Activated CD4-positive, alpha-beta T cell treated with anti-CD3 and anti-CD28 coated beads for 36 hours (primary cell): Measurements from ENCODE around the gene POLD1. TPM values are rescaled to one million over a fixed set of nuclear protein-coding genes. Genes with fewer than 3 reads are reported as not detected.

Experiments used
- ATAC-seq: fragments of 200-7000 bp; cut with Tn5 transposase; one replicate; pipeline ENCODE4 v1.10.0; 2021; ENCODE audit warnings: mild to moderate bottlenecking, moderate library complexity
- CTCF ChIA-PET: fragments of 350-600 bp; sonication (Branson Sonifier 250); formaldehyde crosslinking; loops from one replicate; lab custom pipeline; 2021; ENCODE audit warnings: antibody characterized with exemption; lab: Charles Lee
- POLR2A ChIA-PET: fragments of 350-600 bp; sonication (Branson Sonifier 250); formaldehyde crosslinking; loops from one replicate; lab custom pipeline; 2021; ENCODE audit warnings: antibody characterized with exemption, inconsistent platforms; lab: Charles Lee
- DNase-seq: peaks from one replicate; pipeline ENCODE4 v3.0.0-alpha.2; 2020
- H3K27ac Mint-ChIP-seq: one replicate; pipeline ENCODE4 v1.8.0; 2021; ENCODE audit warnings: mixed read lengths
- H3K27me3 Mint-ChIP-seq: one replicate; pipeline ENCODE4 v1.8.0; 2021; ENCODE audit warnings: mixed read lengths
- H3K36me3 Mint-ChIP-seq: one replicate; pipeline ENCODE4 v1.8.0; 2021; ENCODE audit warnings: low read depth, mixed read lengths
- H3K4me1 Mint-ChIP-seq: one replicate; pipeline ENCODE4 v1.8.0; 2021; ENCODE audit warnings: mixed read lengths
- H3K4me3 Mint-ChIP-seq: one replicate; pipeline ENCODE4 v1.8.0; 2021; ENCODE audit warnings: mild to moderate bottlenecking, moderate library complexity, mixed read lengths
- H3K9me3 Mint-ChIP-seq: one replicate; pipeline ENCODE4 v1.8.0; 2021; ENCODE audit warnings: low read depth, mixed read lengths
- intact Hi-C, 2 experiments: fragments of 100-400 bp; cut with DNase I in 1 of 2; cut with micrococcal nuclease in 1 of 2; formaldehyde crosslinking; loops; one replicate each; pipeline versions ENCODE4 v1.14.2 to v1.15.1; 2022 to 2024; cut with DNase I, micrococcal nuclease
- total RNA-seq, 2 experiments: library from RNA; stranded (reverse); gene quantifications; one replicate each; pipeline ENCODE4 v1.2.3, GENCODE V29; 2021

Gene POLD1
- total RNA-seq, 2 experiments from 2014 or later: 220 to 227 TPM

DNA sequence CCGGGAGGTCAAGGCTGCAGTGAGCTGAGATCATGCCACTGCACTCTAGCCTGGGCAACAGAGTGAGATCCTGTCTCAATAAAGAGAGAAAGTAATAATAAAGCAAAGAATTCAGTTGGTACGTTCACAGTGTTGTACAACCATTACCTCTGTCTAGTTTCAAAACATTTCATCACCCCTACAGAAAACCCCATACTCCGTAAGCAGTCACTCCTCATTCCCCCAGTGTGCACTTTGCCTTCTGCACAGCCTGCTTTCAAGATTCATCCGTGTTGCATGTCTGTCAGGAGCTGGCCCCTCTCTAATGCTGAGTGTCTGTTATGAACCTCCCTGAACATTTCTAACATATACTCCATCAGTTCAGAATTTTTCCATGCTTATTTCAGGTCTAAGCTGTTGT is 9.4 kb downstream of the POLD1 start:
- DNase-seq (no peak), ATAC-seq (no peak)
- H3K4me1 Mint-ChIP-seq: no peaks in the 10 kb centered on the region
- peaks cover 36% of the 10 kb centered on the region for H3K36me3 Mint-ChIP-seq
- ChIA-PET CTCF (no interaction called here), POLR2A (no interaction called here)
- H3K4me3 Mint-ChIP-seq: no peak overlapping the region
- no peaks in the 10 kb centered on the region for H3K27me3 Mint-ChIP-seq
- intact Hi-C loops: no loop called here
- H3K9me3 Mint-ChIP-seq: no peaks in the 10 kb centered on the region
- no peak overlapping the region for H3K27ac Mint-ChIP-seq

DNA sequence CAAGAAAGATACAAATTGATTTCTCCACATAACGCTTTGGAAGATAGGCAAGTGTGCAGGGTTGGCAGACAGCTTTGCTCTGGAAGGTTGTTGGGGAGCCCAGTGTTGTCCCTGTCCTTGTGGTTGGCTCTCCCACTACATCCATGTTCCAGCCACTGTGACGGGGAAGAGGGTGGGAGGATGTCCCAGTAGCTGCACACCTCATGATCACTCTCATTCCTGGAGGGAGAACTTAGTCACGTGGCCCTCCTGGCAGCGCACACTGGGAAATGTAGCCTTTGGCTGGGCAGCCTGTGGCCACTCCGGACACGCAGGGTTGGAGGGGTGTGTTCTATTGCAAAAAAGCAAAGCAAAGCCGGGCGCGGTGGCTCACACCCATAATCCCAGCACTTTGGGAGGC is 9.9 kb downstream of the POLD1 start:
- intact Hi-C loops: no loop called here
- no peak overlapping the region for H3K4me3 Mint-ChIP-seq
- POLR2A ChIA-PET: no interaction called here
- no peaks in the 10 kb centered on the region for H3K4me1 Mint-ChIP-seq
- DNase-seq (no peak), ATAC-seq (no peak)
- H3K9me3 Mint-ChIP-seq: no peaks in the 10 kb centered on the region
- no peak overlapping the region for H3K27ac Mint-ChIP-seq
- CTCF ChIA-PET: no interaction called here
- peaks cover 39% of the 10 kb centered on the region for H3K36me3 Mint-ChIP-seq
- no peaks in the 10 kb centered on the region for H3K27me3 Mint-ChIP-seq

DNA sequence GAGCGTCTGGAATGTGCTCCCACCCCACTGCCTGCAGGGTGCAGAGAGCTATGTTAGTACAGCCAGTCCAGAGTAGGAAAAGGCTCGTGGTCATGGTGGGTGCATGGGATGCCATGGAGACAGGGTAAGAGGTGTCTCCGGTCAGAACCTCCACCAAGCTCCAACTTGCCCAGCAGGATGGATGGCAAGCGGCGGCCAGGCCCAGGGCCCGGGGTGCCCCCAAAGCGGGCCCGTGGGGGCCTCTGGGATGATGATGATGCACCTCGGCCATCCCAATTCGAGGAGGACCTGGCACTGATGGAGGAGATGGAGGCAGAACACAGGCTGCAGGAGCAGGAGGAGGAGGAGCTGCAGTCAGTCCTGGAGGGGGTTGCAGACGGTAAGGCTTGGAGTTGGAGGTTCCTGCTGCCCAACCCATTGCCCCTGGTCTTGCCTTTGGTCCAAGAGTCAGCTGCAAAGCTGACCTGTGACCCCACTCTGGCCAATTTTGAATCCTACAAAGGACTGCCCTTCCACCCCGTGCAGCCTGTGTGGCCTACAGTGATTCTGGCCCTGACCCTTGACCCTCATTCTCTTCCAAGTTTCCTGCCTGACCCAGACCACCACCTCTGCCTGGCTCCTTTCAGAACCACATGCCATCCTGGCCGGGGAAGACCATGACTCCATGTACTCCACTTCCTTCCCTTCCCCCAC is 14.7 kb downstream of the POLD1 start:
- no peak overlapping the region for H3K4me3 Mint-ChIP-seq
- no peaks in the 10 kb centered on the region for H3K27me3 Mint-ChIP-seq
- DNase-seq (no peak), ATAC-seq (no peak)
- no peaks in the 10 kb centered on the region for H3K4me1 Mint-ChIP-seq
- intact Hi-C loops: no loop called here
- H3K36me3 Mint-ChIP-seq: peaks cover 34% of the 10 kb centered on the region
- ChIA-PET POLR2A (no interaction called here), CTCF (interaction anchor here (0.9 to 1.4 kb wide), 2 partner anchors 30 to 157 kb away, joined by 3 to 5 read pairs; no protein-coding TSS in a partner anchor)
- no peak overlapping the region for H3K27ac Mint-ChIP-seq
- H3K9me3 Mint-ChIP-seq: no peaks in the 10 kb centered on the region

- CTCF ChIA-PET: interaction anchor here (0.9 kb wide), 2 partner anchors 42 to 157 kb away, joined by 3 to 5 read pairs; no protein-coding TSS in a partner anchor
- H3K27ac Mint-ChIP-seq: no peak overlapping the region
- H3K4me3 Mint-ChIP-seq: no peak overlapping the region
- H3K9me3 Mint-ChIP-seq: no peaks in the 10 kb centered on the region
- POLR2A ChIA-PET: no interaction called here
- ATAC-seq: no peak
- intact Hi-C loops: no loop called here
- no peaks in the 10 kb centered on the region for H3K4me1 Mint-ChIP-seq
- H3K36me3 Mint-ChIP-seq: peaks cover 32% of the 10 kb centered on the region
- H3K27me3 Mint-ChIP-seq: no peaks in the 10 kb centered on the region
- no peak for DNase-seq
Measured at GRCh38 chr19:50399368-50399745, 15.2 kb downstream of the POLD1 start.

DNA sequence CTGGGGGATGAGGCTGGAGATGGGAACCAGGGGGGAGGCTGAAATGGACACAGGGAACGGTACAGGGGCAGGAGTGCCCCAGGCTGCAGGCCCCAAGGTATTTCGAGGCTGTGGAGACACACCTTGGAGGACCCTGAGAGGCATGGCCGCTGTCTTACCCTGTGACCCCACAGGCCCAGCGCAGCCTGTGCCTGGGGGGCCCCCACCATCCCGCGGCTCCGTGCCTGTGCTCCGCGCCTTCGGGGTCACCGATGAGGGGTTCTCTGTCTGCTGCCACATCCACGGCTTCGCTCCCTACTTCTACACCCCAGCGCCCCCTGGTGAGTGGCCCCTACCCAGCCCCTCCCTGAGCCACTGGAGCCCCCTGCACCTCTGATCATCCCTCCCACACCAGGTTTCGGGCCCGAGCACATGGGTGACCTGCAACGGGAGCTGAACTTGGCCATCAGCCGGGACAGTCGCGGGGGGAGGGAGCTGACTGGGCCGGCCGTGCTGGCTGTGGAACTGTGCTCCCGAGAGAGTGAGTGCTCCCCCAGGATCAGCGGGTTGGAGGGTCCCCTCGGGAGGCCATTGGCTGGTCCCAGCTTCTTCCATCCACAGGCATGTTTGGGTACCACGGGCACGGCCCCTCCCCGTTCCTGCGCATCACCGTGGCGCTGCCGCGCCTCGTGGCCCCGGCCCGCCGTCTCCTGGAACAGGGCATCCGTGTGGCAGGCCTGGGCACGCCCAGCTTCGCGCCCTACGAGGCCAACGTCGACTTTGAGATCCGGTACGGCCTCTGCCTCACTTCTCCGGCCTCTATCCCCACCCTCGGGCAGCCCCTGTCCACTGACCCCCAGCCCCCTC is 17.7 kb downstream of the POLD1 start:
- Mint-ChIP-seq H3K27me3 (no peaks in the 10 kb centered on the region), H3K4me1 (no peaks in the 10 kb centered on the region), H3K9me3 (no peaks in the 10 kb centered on the region), H3K27ac (no peak overlapping the region), H3K36me3 (peaks cover 39% of the 10 kb centered on the region), H3K4me3 (no peak overlapping the region)
- DNase-seq (no peak), ATAC-seq (no peak)
- ChIA-PET POLR2A (no interaction called here), CTCF (no interaction called here)
- intact Hi-C loops: no loop called here

DNA sequence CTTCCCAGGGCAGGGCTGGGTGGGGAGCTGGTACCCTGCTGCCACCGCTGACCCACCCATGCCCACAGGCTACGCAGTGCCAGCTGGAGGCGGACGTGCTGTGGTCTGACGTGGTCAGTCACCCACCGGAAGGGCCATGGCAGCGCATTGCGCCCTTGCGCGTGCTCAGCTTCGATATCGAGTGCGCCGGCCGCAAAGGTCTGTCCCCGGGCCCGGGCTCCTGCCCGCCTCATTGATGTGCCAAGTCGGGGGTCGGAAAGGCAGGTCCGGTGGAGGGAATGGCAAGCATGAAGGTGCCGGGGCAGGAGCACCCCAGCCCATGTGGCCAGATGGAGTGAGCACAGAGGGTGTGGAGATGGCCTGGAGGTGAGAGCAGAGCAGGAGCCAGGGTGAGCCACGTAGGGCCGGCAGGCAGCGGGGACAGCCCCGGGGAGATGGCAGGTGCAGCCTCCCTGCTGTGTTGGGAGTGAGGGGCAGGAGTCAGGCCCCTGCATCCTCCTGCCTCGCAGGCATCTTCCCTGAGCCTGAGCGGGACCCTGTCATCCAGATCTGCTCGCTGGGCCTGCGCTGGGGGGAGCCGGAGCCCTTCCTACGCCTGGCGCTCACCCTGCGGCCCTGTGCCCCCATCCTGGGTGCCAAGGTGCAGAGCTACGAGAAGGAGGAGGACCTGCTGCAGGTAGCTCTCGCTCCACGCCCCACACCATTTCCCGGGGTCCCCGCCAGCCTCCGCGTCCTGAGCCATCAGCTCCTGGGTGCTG is 18.6 kb downstream of the POLD1 start:
- POLR2A ChIA-PET: no interaction called here
- Mint-ChIP-seq H3K27me3 (no peaks in the 10 kb centered on the region), H3K36me3 (peaks cover 40% of the 10 kb centered on the region), H3K4me1 (no peaks in the 10 kb centered on the region), H3K27ac (no peak overlapping the region), H3K9me3 (no peaks in the 10 kb centered on the region), H3K4me3 (no peak overlapping the region)
- CTCF ChIA-PET: no interaction called here
- ATAC-seq: no peak
- DNase-seq: no peak
- intact Hi-C loops: no loop called here

GRCh38 chr19:50406156-50406820 is 22.1 kb downstream of the POLD1 start:
- Mint-ChIP-seq H3K4me1 (no peaks in the 10 kb centered on the region), H3K9me3 (no peaks in the 10 kb centered on the region), H3K36me3 (peaks cover 40% of the 10 kb centered on the region), H3K27me3 (no peaks in the 10 kb centered on the region), H3K4me3 (no peak overlapping the region), H3K27ac (no peak overlapping the region)
- ChIA-PET CTCF (no interaction called here), POLR2A (no interaction called here)
- intact Hi-C loops: no loop called here
- ATAC-seq: no peak
- DNase-seq: no peak

DNA sequence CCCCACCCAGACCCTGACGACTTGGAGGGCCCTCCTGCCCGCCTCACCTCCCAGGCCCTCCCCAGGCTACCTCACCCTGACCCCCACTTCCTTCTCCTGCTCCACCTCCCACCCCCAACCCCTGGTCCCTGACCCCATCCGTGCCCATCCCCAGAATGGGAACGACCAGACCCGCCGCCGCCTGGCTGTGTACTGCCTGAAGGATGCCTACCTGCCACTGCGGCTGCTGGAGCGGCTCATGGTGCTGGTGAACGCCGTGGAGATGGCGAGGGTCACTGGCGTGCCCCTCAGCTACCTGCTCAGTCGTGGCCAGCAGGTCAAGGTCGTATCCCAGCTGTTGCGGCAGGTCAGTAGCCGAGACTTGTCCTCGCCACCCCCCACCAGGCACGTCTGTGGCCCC is 22.7 kb downstream of the POLD1 start:
- ATAC-seq (no peak), DNase-seq (no peak)
- ChIA-PET CTCF (no interaction called here), POLR2A (no interaction called here)
- Mint-ChIP-seq H3K27ac (no peak overlapping the region), H3K4me3 (no peak overlapping the region), H3K36me3 (peaks cover 42% of the 10 kb centered on the region), H3K4me1 (no peaks in the 10 kb centered on the region), H3K9me3 (no peaks in the 10 kb centered on the region), H3K27me3 (no peaks in the 10 kb centered on the region)
- intact Hi-C loops: no loop called here

- no peak for ATAC-seq
- no peak overlapping the region for H3K27ac Mint-ChIP-seq
- no peaks in the 10 kb centered on the region for H3K27me3 Mint-ChIP-seq
- CTCF ChIA-PET: interaction anchor here (0.7 kb wide), 1 partner anchor 51 kb away, joined by 4 read pairs; no protein-coding TSS in a partner anchor
- no peak overlapping the region for H3K4me3 Mint-ChIP-seq
- H3K9me3 Mint-ChIP-seq: no peaks in the 10 kb centered on the region
- DNase-seq: no peak
- POLR2A ChIA-PET: no interaction called here
- no peaks in the 10 kb centered on the region for H3K4me1 Mint-ChIP-seq
- H3K36me3 Mint-ChIP-seq: peaks cover 45% of the 10 kb centered on the region
- intact Hi-C loops: no loop called here
Measured at GRCh38 chr19:50409347-50409746, 25.2 kb downstream of the POLD1 start.

DNA sequence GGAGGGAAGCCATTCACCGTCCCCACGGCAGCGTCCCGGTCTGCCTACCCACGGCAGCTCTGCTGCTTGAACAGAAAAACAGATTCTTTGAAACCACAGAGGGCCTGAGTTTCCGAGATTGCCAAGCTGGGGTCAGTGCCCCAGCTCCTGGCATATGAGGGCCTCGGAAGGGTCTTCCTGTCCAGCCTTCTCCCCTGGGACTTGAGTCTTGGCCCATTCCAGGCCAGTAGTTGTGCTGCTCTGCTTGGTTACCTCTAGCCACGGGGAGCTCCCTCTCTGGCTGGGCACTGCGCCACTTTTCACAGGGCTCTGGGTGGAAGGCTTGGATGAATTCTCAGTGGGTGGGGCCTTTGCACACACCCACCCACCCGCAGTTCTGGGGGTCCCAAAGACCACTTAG is 26.0 kb downstream of the POLD1 start:
- intact Hi-C loops: no loop called here

DNA sequence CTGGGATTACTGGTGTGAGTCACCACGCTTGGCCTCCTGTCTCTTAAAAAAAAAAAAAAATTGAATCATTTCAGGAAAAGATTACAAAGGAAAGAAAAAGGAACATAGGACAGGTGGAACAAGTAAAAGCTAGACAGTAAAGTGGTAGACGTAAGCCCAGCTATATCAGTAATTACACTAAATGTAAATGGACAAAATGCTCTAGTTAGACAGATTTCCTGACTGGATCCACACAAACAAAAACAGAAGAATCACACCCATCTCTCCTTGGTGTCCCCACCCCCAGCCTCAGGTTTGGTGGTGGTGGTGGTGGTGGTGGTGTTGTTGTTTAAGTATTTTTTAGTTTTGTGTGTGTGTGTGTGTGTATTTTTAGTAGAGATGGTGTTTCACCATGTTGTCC is 28.3 kb downstream of the POLD1 start:
- Mint-ChIP-seq H3K4me1 (no peaks in the 10 kb centered on the region), H3K36me3 (peaks cover 40% of the 10 kb centered on the region), H3K27me3 (no peaks in the 10 kb centered on the region), H3K4me3 (no peak overlapping the region), H3K27ac (no peak overlapping the region), H3K9me3 (no peaks in the 10 kb centered on the region)
- intact Hi-C loops: no loop called here
- ATAC-seq: no peak
- ChIA-PET CTCF (interaction anchor here (1.3 kb wide), 1 partner anchor 17 kb away, joined by 5 read pairs; no protein-coding TSS in a partner anchor), POLR2A (no interaction called here)
- DNase-seq: no peak

More for the DNA sequence above, 26.0 kb downstream of the POLD1 start:
- ATAC-seq (no peak), DNase-seq (no peak)
- H3K27me3 Mint-ChIP-seq: no peaks in the 10 kb centered on the region
- no peak overlapping the region for H3K4me3 Mint-ChIP-seq
- CTCF ChIA-PET: interaction anchor here (0.7 to 1.1 kb wide), 2 partner anchors 18 to 174 kb away, joined by 3 read pairs; no protein-coding TSS in a partner anchor
- H3K9me3 Mint-ChIP-seq: no peaks in the 10 kb centered on the region
- H3K36me3 Mint-ChIP-seq: peaks cover 49% of the 10 kb centered on the region
- POLR2A ChIA-PET: interaction anchor here (0.6 kb wide), 1 partner anchor 15 kb away, joined by 3 read pairs; no protein-coding TSS in a partner anchor
- no peaks in the 10 kb centered on the region for H3K4me1 Mint-ChIP-seq
- no peak overlapping the region for H3K27ac Mint-ChIP-seq
